ENCODE data around the gene BEGAIN.

Gene BEGAIN

GRCh38 chr14:100581228-100582145 is 5.7 kb downstream of the BEGAIN start:
- DNase-seq (ENCODE audit: low read depth) = no peak

- no peak for DNase-seq (ENCODE audit: low read depth)
Measured at GRCh38 chr14:100580316-100581227, 6.6 kb downstream of the BEGAIN start.

GRCh38 chr14:100578552-100578951 is 8.7 kb downstream of the BEGAIN start:
- no peak for DNase-seq (ENCODE audit: low read depth)

- DNase-seq (ENCODE audit: low read depth) = no peak
Measured at GRCh38 chr14:100577986-100578431, 9.2 kb downstream of the BEGAIN start.

- DNase-seq (ENCODE audit: low read depth) = no peak
Measured at GRCh38 chr14:100577321-100577985, 9.8 kb downstream of the BEGAIN start.

- DNase-seq (ENCODE audit: low read depth) = no peak
Measured at GRCh38 chr14:100576091-100577085, 10.8 kb downstream of the BEGAIN start.

GRCh38 chr14:100575266-100575995 is 11.8 kb downstream of the BEGAIN start:
- no peak for DNase-seq (ENCODE audit: low read depth)

- DNase-seq (ENCODE audit: low read depth) = no peak
Measured at GRCh38 chr14:100574642-100575031, 12.6 kb downstream of the BEGAIN start.

GRCh38 chr14:100573757-100574641 is 13.2 kb downstream of the BEGAIN start:
- no peak for DNase-seq (ENCODE audit: low read depth)

- DNase-seq (ENCODE audit: low read depth) = no peak
Measured at GRCh38 chr14:100573002-100573756, 14.0 kb downstream of the BEGAIN start.

- DNase-seq (ENCODE audit: low read depth) = no peak
Measured at GRCh38 chr14:100572543-100572942, 14.7 kb downstream of the BEGAIN start.

- DNase-seq (ENCODE audit: low read depth) = no peak
Measured at GRCh38 chr14:100571837-100572236, 15.4 kb downstream of the BEGAIN start.

GRCh38 chr14:100570726-100571454 is 16.3 kb downstream of the BEGAIN start:
- no peak for DNase-seq (ENCODE audit: low read depth)

GRCh38 chr14:100569734-100570286 is 17.4 kb downstream of the BEGAIN start:
- no peak for DNase-seq (ENCODE audit: low read depth)

GRCh38 chr14:100568998-100569733 is 18.1 kb downstream of the BEGAIN start:
- no peak for DNase-seq (ENCODE audit: low read depth)

GRCh38 chr14:100568164-100568997 is 18.8 kb downstream of the BEGAIN start:
- no peak for DNase-seq (ENCODE audit: low read depth)
